RCC 7860 (cell line): ENCODE measurements around the gene PPP6C.
A peak's percentile ranks its signal among the peaks of the same experiment; 100 is the strongest.
"Not testable (repeated sequence)": the region's sequence is repeated elsewhere in the genome, so short reads cannot be mapped to it uniquely, and the experiment has no call there.

Experiments
- DNase-seq: peaks from one replicate; pipeline ENCODE4 v3.0.0-alpha.2; 2015; ENCODE audit warnings: low spot score
- FAIRE-seq: peaks from 2 replicates; lab custom pipeline; 2012; peaks lifted over from hg19 to GRCh38; lab: Jason Lieb, UNC

PPP6C gene

GRCh38 chr9:125189361-125190289 lies at the start of gene PPP6C:
PPP6C (minus strand) TSS chr9:125189803; CDS start chr9:125189718, 85 bp downstream.
- peak; percentile 89 for DNase-seq
- FAIRE-seq = no peak

- FAIRE-seq = no peak
- DNase-seq = no peak
Observed at GRCh38 chr9:125238915-125239446, 49.4 kb upstream of the PPP6C start.

- FAIRE-seq = no peak
- no peak for DNase-seq
Observed at GRCh38 chr9:125238127-125238914, 48.7 kb upstream of the PPP6C start.

- FAIRE-seq, DNase-seq: not testable (repeated sequence)
Observed at GRCh38 chr9:125236520-125237159, 47.0 kb upstream of the PPP6C start.

GRCh38 chr9:125235804-125236519 lies 46.4 kb upstream of the PPP6C start:
- FAIRE-seq = no peak
- no peak for DNase-seq

- DNase-seq, FAIRE-seq: not testable (repeated sequence)
Observed at GRCh38 chr9:125234099-125234498, 44.5 kb upstream of the PPP6C start.

GRCh38 chr9:125233678-125234077 lies 44.1 kb upstream of the PPP6C start:
- DNase-seq = peak; percentile 93
- peak; percentile 96 for FAIRE-seq

GRCh38 chr9:125227761-125228160 lies 38.2 kb upstream of the PPP6C start:
- DNase-seq = no peak
- no peak for FAIRE-seq

- not testable (repeated sequence) for DNase-seq, FAIRE-seq
Observed at GRCh38 chr9:125224858-125225257, 35.3 kb upstream of the PPP6C start.

- FAIRE-seq (no peak), DNase-seq (no peak)
Observed at GRCh38 chr9:125218621-125219020, 29.0 kb upstream of the PPP6C start.

- FAIRE-seq (no peak), DNase-seq (no peak)
Observed at GRCh38 chr9:125214186-125214585, 24.6 kb upstream of the PPP6C start.

- FAIRE-seq (no peak), DNase-seq (no peak)
Observed at GRCh38 chr9:125204477-125204876, 14.9 kb upstream of the PPP6C start.

- no peak for DNase-seq
- no peak for FAIRE-seq
Observed at GRCh38 chr9:125202846-125203618, 13.4 kb upstream of the PPP6C start.

- FAIRE-seq (peak; percentile 42), DNase-seq (peak; percentile 84)
Observed at GRCh38 chr9:125200216-125201047, 10.8 kb upstream of the PPP6C start, which contains the start of gene RABEPK. RABEPK (plus strand) TSS chr9:125200542; CDS start chr9:125203014, 2,472 bp downstream.

GRCh38 chr9:125195591-125195990 lies 6.0 kb upstream of the PPP6C start:
- FAIRE-seq, DNase-seq: not testable (repeated sequence)

- not testable (repeated sequence) for FAIRE-seq, DNase-seq
Observed at GRCh38 chr9:125194466-125194865, 4.9 kb upstream of the PPP6C start.

GRCh38 chr9:125190361-125190801 lies 778 bp upstream of the PPP6C start:
- DNase-seq (no peak), FAIRE-seq (no peak)

GRCh38 chr9:125189011-125189360 lies 617 bp downstream of the PPP6C start:
- FAIRE-seq (no peak), DNase-seq (no peak)
